ENCODE measurements around the gene IL4.

IL4 gene

DNA sequence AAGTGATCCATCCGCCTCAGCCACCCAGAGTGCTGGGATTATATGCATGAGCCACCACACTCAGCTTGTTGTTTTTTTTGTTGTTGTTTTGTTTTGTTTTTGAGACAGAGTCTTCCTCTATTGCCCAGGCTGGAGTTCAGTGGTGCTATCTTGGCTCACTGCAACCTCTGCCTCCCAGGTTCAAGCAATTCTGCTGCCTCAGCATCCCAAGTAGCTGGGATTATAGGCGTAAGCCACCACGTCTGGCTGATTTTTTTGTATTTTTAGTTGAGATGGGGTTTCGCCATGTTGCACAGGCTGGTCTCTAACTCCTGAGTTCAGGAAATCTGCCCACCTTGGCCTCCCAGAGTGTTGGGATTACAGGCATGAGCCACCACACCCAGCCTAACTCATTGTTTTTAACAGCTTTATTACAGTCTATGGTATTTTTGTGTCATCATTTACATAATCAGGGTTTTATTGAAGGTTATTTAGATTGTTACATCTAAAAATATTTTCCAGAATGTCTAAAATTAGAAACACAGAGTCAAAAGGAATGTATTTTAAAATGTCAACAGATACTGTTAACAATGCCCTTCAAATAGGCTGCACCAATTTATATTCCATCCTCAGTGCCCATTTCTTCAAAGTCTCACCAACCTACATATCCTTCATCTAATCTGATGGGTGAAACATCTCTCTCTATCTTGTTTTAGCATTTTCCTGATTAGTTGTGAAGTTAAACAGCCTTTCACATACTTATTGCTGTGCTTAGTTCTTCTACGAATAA, 44.9 kb downstream of the IL4 start:
- no peak for DNase-seq
- TF ChIP-seq POLR2A (IDR thresholded peaks at IDR 0.05; ENCODE audit: low read length) (no peak), GATA1 (IDR thresholded peaks at IDR 0.05; ENCODE audit: low read depth, low read length) (no peak)

- no peak for DNase-seq
- no peak for TF ChIP-seq POLR2A (IDR thresholded peaks at IDR 0.05; ENCODE audit: low read length)
Measured at GRCh38 chr5:132725745-132726144, 52.0 kb downstream of the IL4 start.

GRCh38 chr5:132729896-132730295, 56.1 kb downstream of the IL4 start:
- TF ChIP-seq POLR2A (IDR thresholded peaks at IDR 0.05; ENCODE audit: low read length) (no peak), GATA1 (IDR thresholded peaks at IDR 0.05; ENCODE audit: low read depth, low read length) (no peak)
- DNase-seq: no peak
